HCT116 (cell line): Measurements from ENCODE around the gene RELCH. TPM values are rescaled to one million over a fixed set of nuclear protein-coding genes. Genes with fewer than 3 reads are reported as not detected.

ENCODE experiments used
- ATAC-seq: fragments of 200-7000 bp; cut with Tn5 transposase; 2 replicates; pipeline ENCODE4 v1.9.1; 2020; ENCODE audit warnings: mild to moderate bottlenecking, moderate library complexity
- BruUV-seq: library from RNA; stranded (reverse); fragments of 400-500 nt; replicated peaks from 2 replicates; lab custom pipeline; 2021; lab: Mats Ljungman, UMichigan
- CTCF ChIA-PET: fragments of 300-600 bp; sonication (Branson Sonifier 250); formaldehyde crosslinking; loops from one replicate; lab custom pipeline; 2021; ENCODE audit warnings: antibody characterized with exemption; lab: Charles Lee
- POLR2A ChIA-PET: fragments of 300-600, 350-600 bp; sonication (Branson Sonifier 250); formaldehyde crosslinking; loops from one replicate; lab custom pipeline; 2021; ENCODE audit warnings: antibody characterized with exemption; lab: Charles Lee
- RAD21 ChIA-PET, 2 experiments: fragments of 300-600 bp; sonication (Branson Sonifier 250); formaldehyde crosslinking; loops; one replicate each; lab custom pipeline; 2023; ENCODE audit warnings: low total read pairs in 2 of 2; ENCODE audit not compliant: uncharacterized antibody in 2 of 2, unreplicated experiment in 2 of 2, low non-redundant PET in 1 of 2; lab: Charles Lee
- DNase-seq: peaks from one replicate; pipeline ENCODE4 v3.0.0-alpha.2; 2010; ENCODE audit warnings: low read depth, low spot score
- H2AFZ ChIP-seq: fragments of 200-600 bp; shearing (Covaris generic), sonication (generic); 2 replicates; pipeline ENCODE4 v1.6.1; 2017; ENCODE audit warnings: low read depth, mixed run types, mixed read lengths, antibody characterized with exemption, low read length; ENCODE audit not compliant: poor library complexity, severe bottlenecking
- H3K27ac ChIP-seq: 2 replicates; pipeline ENCODE4 v1.5.1; 2012; ENCODE audit warnings: low read depth, low read length
- H3K27me3 ChIP-seq: fragments of 200-600 bp; sonication (generic); 2 replicates; pipeline ENCODE4 v1.6.1; 2016; ENCODE audit warnings: mixed run types, low read length, mixed read lengths; ENCODE audit not compliant: insufficient read depth
- H3K36me3 ChIP-seq, 2 experiments: fragments of 200-500 bp in 1 of 2; fragments of 200-600 bp in 1 of 2; sonication (Bioruptor generic) in 1 of 2; sonication (generic) in 1 of 2; 2 replicates each; pipeline versions ENCODE4 v1.5.1 to v1.6.1; 2014 to 2016; ENCODE audit warnings: low read length in 2 of 2, inconsistent platforms in 1 of 2, mixed read lengths in 1 of 2, mixed run types in 1 of 2; ENCODE audit not compliant: insufficient read depth in 2 of 2, control insufficient read depth in 1 of 2
- H3K4me1 ChIP-seq, 2 experiments: fragments of 200-600 bp in 1 of 2; sonication (generic) in 1 of 2; 2 replicates each; pipeline versions ENCODE4 v1.5.1 to v1.6.1; 2012 to 2017; ENCODE audit warnings: low read length in 2 of 2, inconsistent platforms in 1 of 2, mild to moderate bottlenecking in 1 of 2, mixed read lengths in 1 of 2, mixed run types in 1 of 2, moderate library complexity in 1 of 2; ENCODE audit not compliant: insufficient read depth in 2 of 2, control insufficient read depth in 1 of 2
- H3K4me2 ChIP-seq: fragments of 200-600 bp; sonication (generic); 2 replicates; pipeline ENCODE4 v1.6.1; 2017; ENCODE audit warnings: mixed run types, low read length, mixed read lengths
- H3K4me3 ChIP-seq, 2 experiments: fragments of 200-600 bp in 1 of 2; sonication (generic) in 1 of 2; replicated peaks in 1 of 2; 2 replicates each; pipeline ENCODE4 v1.5.1; 2011 to 2016; ENCODE audit warnings: low read length in 2 of 2, control low read depth in 1 of 2, low read depth in 1 of 2, mild to moderate bottlenecking in 1 of 2, mixed read lengths in 1 of 2, mixed run types in 1 of 2
- H3K79me2 ChIP-seq: fragments of 200-600 bp; sonication (generic); 2 replicates; pipeline ENCODE4 v1.6.1; 2017; ENCODE audit warnings: mild to moderate bottlenecking, mixed run types, low read length, moderate library complexity, mixed read lengths; ENCODE audit not compliant: insufficient read depth
- H3K9ac ChIP-seq: fragments of 200-600 bp; sonication (generic); 2 replicates; pipeline ENCODE4 v1.6.1; 2016; ENCODE audit warnings: low read length, mixed read lengths
- H3K9me2 ChIP-seq: fragments of 200-600 bp; sonication (generic), shearing (Covaris generic); 2 replicates; pipeline ENCODE4 v1.6.1; 2017; ENCODE audit warnings: mixed run types, mild to moderate bottlenecking, moderate library complexity; ENCODE audit not compliant: insufficient read depth
- H3K9me3 ChIP-seq, 2 experiments: fragments of 200-500 bp in 1 of 2; fragments of 200-600 bp in 1 of 2; sonication (Bioruptor generic) in 1 of 2; sonication (generic) in 1 of 2; 2 replicates each; pipeline ENCODE4 v1.6.1; 2014 to 2017; ENCODE audit warnings: low read length in 2 of 2, mixed read lengths in 2 of 2, inconsistent platforms in 1 of 2, low read depth in 1 of 2, mild to moderate bottlenecking in 1 of 2, mixed run types in 1 of 2, moderate library complexity in 1 of 2; ENCODE audit not compliant: control insufficient read depth in 1 of 2, insufficient read depth in 1 of 2
- H4K20me1 ChIP-seq: fragments of 200-600 bp; sonication (generic), shearing (Covaris generic); 2 replicates; pipeline ENCODE4 v1.6.1; 2017; ENCODE audit warnings: mixed run types, mild to moderate bottlenecking, moderate library complexity; ENCODE audit not compliant: insufficient read depth
- CBX3 ChIP-seq: IDR thresholded peaks from 2 replicates; pipeline ENCODE4 v1.6.1; 2012; ENCODE audit warnings: low read depth
- EGR1 ChIP-seq: IDR thresholded peaks from 2 replicates; pipeline ENCODE4 v1.6.1; 2012; ENCODE audit warnings: low read depth
- EZH2 ChIP-seq: fragments of 200-600 bp; sonication (generic); IDR thresholded peaks from 2 replicates; pipeline ENCODE4 v1.6.1; 2017; ENCODE audit warnings: antibody characterized with exemption, mixed run types
- SIN3A ChIP-seq: IDR thresholded peaks from 2 replicates; pipeline ENCODE4 v1.6.1; 2012; ENCODE audit warnings: low read depth
- TCF7L2 ChIP-seq: IDR thresholded peaks from 2 replicates; pipeline ENCODE4 v1.7.0; 2011; ENCODE audit warnings: borderline replicate concordance, inconsistent platforms; ENCODE audit not compliant: insufficient read depth, insufficient read length; ENCODE audit errors: extremely low read depth
- ZNF274 ChIP-seq: fragments of 200-500 bp; sonication (Bioruptor generic); IDR thresholded peaks from 2 replicates; pipeline ENCODE4 v1.6.1; 2014; ENCODE audit warnings: mild to moderate bottlenecking, low read depth, low read length, inconsistent platforms
- intact Hi-C: fragments of 100-400 bp; cut with micrococcal nuclease; formaldehyde crosslinking; loops from 2 replicates; pipeline ENCODE4 v1.10.0; 2022
- total RNA-seq: library from RNA; stranded (reverse); gene quantifications from one replicate; pipeline ENCODE4 v1.2.1, GENCODE V29; 2021; ENCODE audit not compliant: unreplicated experiment
- TF ChIP-seq, protein P1 (sequence below): IDR thresholded peaks from 2 replicates; pipeline ENCODE4 v1.6.1; 2012
- TF ChIP-seq, protein P2 (sequence below): IDR thresholded peaks from 2 replicates; pipeline ENCODE4 v1.6.1; 2011; ENCODE audit warnings: mild to moderate bottlenecking, low read length, moderate library complexity; ENCODE audit not compliant: insufficient replicate concordance; ENCODE audit errors: extremely low read depth
- TF ChIP-seq, protein P3 (sequence below): IDR thresholded peaks from 2 replicates; pipeline ENCODE4 v1.6.1; 2012
- TF ChIP-seq, protein P4 (sequence below): IDR thresholded peaks from 2 replicates; pipeline ENCODE4 v1.6.1; 2012; ENCODE audit warnings: low read depth

Gene RELCH
- total RNA-seq, 1 experiment from 2014 or later, result 17.4 TPM

DNA sequence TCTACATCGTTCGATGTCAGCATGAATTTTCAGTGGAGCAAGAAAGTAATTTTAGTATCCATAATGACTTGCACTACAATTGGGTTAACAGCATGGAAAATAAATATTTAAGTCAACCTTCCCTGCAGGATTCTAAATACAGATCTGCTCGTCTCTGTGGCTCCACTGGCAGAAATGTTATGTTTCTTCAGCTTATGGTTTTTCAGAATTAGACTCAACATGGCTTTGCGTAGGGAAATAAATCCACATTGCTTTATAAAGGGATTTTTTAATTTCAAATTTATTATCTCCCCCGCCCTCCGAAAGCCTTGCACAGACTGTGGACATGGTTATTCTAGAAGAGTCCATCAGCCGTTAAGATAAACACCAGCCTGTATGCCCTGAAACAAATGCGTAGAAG, 156.3 kb downstream of the RELCH start:
- no peaks in the 10 kb centered on the region for H3K9me3 ChIP-seq
- H3K79me2 ChIP-seq, result no peaks in the 10 kb centered on the region
- H3K4me2 ChIP-seq, result no peak overlapping the region
- ATAC-seq (no peak), DNase-seq (no peak)
- H2AFZ ChIP-seq, result no peak overlapping the region
- no TSS peak for BruUV-seq
- RAD21 ChIA-PET, result no interaction called here
- H3K27me3 ChIP-seq, result no peaks in the 10 kb centered on the region
- H3K4me3 ChIP-seq, result no peak overlapping the region
- CTCF ChIA-PET, result no interaction called here
- POLR2A ChIA-PET, result no interaction called here
- no peaks in the 10 kb centered on the region for H3K36me3 ChIP-seq
- no peaks in the 10 kb centered on the region for H4K20me1 ChIP-seq
- H3K9me2 ChIP-seq, result no peaks in the 10 kb centered on the region
- no peak overlapping the region for H3K9ac ChIP-seq
- H3K4me1 ChIP-seq, result peaks cover 9 to 24% of the 10 kb centered on the region in 2 experiments
- no peak overlapping the region for H3K27ac ChIP-seq
- TF ChIP-seq CBX3, result no peak
- TF ChIP-seq, protein P1, sequence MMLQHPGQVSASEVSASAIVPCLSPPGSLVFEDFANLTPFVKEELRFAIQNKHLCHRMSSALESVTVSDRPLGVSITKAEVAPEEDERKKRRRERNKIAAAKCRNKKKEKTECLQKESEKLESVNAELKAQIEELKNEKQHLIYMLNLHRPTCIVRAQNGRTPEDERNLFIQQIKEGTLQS, result no peak
- TF ChIP-seq EZH2, result no peak
- intact Hi-C loops, result no loop called here

DNA sequence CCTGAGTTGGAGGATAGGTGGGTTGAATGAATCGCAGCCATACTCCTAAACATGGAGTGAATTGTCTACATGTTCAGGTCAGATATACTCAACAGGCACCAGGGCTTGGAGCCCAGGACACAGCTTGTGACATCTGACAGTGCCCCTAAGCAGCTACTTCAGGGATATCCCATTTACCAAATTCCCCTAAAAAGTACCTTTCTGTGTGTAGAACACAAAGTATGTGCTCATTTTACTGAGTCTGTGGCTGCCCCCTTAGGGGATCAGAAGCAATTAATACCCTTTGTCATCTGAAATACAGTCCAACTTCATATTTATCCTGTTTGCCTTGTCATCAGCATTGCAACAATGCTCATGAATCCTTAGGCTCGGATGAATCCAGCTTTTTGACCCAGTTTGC, 158.9 kb downstream of the RELCH start:
- no peak overlapping the region for H3K9ac ChIP-seq
- TF ChIP-seq, protein P2, sequence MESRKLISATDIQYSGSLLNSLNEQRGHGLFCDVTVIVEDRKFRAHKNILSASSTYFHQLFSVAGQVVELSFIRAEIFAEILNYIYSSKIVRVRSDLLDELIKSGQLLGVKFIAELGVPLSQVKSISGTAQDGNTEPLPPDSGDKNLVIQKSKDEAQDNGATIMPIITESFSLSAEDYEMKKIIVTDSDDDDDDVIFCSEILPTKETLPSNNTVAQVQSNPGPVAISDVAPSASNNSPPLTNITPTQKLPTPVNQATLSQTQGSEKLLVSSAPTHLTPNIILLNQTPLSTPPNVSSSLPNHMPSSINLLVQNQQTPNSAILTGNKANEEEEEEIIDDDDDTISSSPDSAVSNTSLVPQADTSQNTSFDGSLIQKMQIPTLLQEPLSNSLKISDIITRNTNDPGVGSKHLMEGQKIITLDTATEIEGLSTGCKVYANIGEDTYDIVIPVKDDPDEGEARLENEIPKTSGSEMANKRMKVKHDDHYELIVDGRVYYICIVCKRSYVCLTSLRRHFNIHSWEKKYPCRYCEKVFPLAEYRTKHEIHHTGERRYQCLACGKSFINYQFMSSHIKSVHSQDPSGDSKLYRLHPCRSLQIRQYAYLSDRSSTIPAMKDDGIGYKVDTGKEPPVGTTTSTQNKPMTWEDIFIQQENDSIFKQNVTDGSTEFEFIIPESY, result no peak
- no peak for TF ChIP-seq SIN3A
- no peak for TF ChIP-seq TCF7L2
- TF ChIP-seq, protein P3, sequence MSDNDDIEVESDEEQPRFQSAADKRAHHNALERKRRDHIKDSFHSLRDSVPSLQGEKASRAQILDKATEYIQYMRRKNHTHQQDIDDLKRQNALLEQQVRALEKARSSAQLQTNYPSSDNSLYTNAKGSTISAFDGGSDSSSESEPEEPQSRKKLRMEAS, result no peak
- TF ChIP-seq, protein P4, sequence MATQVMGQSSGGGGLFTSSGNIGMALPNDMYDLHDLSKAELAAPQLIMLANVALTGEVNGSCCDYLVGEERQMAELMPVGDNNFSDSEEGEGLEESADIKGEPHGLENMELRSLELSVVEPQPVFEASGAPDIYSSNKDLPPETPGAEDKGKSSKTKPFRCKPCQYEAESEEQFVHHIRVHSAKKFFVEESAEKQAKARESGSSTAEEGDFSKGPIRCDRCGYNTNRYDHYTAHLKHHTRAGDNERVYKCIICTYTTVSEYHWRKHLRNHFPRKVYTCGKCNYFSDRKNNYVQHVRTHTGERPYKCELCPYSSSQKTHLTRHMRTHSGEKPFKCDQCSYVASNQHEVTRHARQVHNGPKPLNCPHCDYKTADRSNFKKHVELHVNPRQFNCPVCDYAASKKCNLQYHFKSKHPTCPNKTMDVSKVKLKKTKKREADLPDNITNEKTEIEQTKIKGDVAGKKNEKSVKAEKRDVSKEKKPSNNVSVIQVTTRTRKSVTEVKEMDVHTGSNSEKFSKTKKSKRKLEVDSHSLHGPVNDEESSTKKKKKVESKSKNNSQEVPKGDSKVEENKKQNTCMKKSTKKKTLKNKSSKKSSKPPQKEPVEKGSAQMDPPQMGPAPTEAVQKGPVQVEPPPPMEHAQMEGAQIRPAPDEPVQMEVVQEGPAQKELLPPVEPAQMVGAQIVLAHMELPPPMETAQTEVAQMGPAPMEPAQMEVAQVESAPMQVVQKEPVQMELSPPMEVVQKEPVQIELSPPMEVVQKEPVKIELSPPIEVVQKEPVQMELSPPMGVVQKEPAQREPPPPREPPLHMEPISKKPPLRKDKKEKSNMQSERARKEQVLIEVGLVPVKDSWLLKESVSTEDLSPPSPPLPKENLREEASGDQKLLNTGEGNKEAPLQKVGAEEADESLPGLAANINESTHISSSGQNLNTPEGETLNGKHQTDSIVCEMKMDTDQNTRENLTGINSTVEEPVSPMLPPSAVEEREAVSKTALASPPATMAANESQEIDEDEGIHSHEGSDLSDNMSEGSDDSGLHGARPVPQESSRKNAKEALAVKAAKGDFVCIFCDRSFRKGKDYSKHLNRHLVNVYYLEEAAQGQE, result no peak
- TF ChIP-seq EGR1, result no peak
- TF ChIP-seq ZNF274, result no peak
- ChIA-PET RAD21 (no interaction called here), POLR2A (no interaction called here), CTCF (no interaction called here)
- H3K9me3 ChIP-seq, result no peaks in the 10 kb centered on the region
- H3K27ac ChIP-seq, result no peak overlapping the region
- no peak overlapping the region for H3K4me3 ChIP-seq
- H3K4me2 ChIP-seq, result no peak overlapping the region
- no peak overlapping the region for H2AFZ ChIP-seq
- DNase-seq (no peak), ATAC-seq (no peak)
- H4K20me1 ChIP-seq, result no peaks in the 10 kb centered on the region
- no peaks in the 10 kb centered on the region for H3K36me3 ChIP-seq
- peaks cover 0 to 8% of the 10 kb centered on the region in 2 experiments; a peak in 2 of 4 replicates for H3K4me1 ChIP-seq
- H3K27me3 ChIP-seq, result no peaks in the 10 kb centered on the region
- no peaks in the 10 kb centered on the region for H3K9me2 ChIP-seq
- no peaks in the 10 kb centered on the region for H3K79me2 ChIP-seq
- BruUV-seq, result no TSS peak
- intact Hi-C loops, result no loop called here
